CD8-positive, alpha-beta memory T cell (primary cell): ENCODE data around the gene TBL2. TPM values are rescaled to one million over a fixed set of nuclear protein-coding genes. Genes with fewer than 3 reads are reported as not detected.

ENCODE experiments used
- CTCF ChIA-PET: fragments of 350-600 bp; sonication (Branson Sonifier 250); formaldehyde crosslinking; loops from one replicate; lab custom pipeline; 2021; ENCODE audit warnings: antibody characterized with exemption; lab: Charles Lee
- POLR2A ChIA-PET: fragments of 350-600 bp; sonication (Branson Sonifier 250); formaldehyde crosslinking; loops from one replicate; lab custom pipeline; 2021; ENCODE audit warnings: antibody characterized with exemption; lab: Charles Lee
- DNase-seq, 5 donors: peaks; one replicate each; pipeline versions ENCODE4 v3.0.0 to v3.0.0-alpha.2; 2020 to 2022; ENCODE audit warnings: mixed read lengths in 1 of 5
- H3K27ac ChIP-seq: one replicate; pipeline ENCODE4 v1.7.0; 2013; ENCODE audit warnings: low read depth, mild to moderate bottlenecking, low read length, moderate library complexity
- H3K27me3 ChIP-seq: 2 replicates; pipeline ENCODE4 v1.7.0; 2013; ENCODE audit warnings: low read length, mild to moderate bottlenecking; ENCODE audit not compliant: insufficient read depth, poor library complexity, severe bottlenecking
- H3K36me3 ChIP-seq: 2 replicates; pipeline ENCODE4 v1.7.0; 2013; ENCODE audit warnings: mild to moderate bottlenecking, low read length, moderate library complexity; ENCODE audit not compliant: insufficient read depth
- H3K4me1 ChIP-seq: 2 replicates; pipeline ENCODE4 v1.7.0; 2013; ENCODE audit warnings: mild to moderate bottlenecking, low read length, moderate library complexity; ENCODE audit not compliant: insufficient read depth
- H3K4me3 ChIP-seq: 2 replicates; pipeline ENCODE4 v1.7.0; 2013; ENCODE audit warnings: mild to moderate bottlenecking, low read length
- H3K9me3 ChIP-seq: 2 replicates; pipeline ENCODE4 v1.7.0; 2013; ENCODE audit warnings: mild to moderate bottlenecking, low read length
- H3K27ac Mint-ChIP-seq, 8 donors: one replicate each; pipeline ENCODE4 v1.8.0; 2020 to 2021; ENCODE audit warnings: mixed read lengths in 8 of 8, mild to moderate bottlenecking in 6 of 8, inconsistent platforms in 3 of 8, moderate library complexity in 3 of 8
- H3K27me3 Mint-ChIP-seq, 2 donors: one replicate each; pipeline ENCODE4 v1.8.0; 2020 to 2021; ENCODE audit warnings: mixed read lengths in 2 of 2, mild to moderate bottlenecking in 1 of 2, moderate library complexity in 1 of 2
- H3K36me3 Mint-ChIP-seq, 3 donors: one replicate each; pipeline ENCODE4 v1.8.0; 2020 to 2021; ENCODE audit warnings: mixed read lengths in 3 of 3, inconsistent platforms in 1 of 3, mild to moderate bottlenecking in 1 of 3
- H3K4me1 Mint-ChIP-seq, 3 donors: one replicate each; pipeline ENCODE4 v1.8.0; 2020 to 2021; ENCODE audit warnings: mixed read lengths in 3 of 3, inconsistent platforms in 1 of 3, mild to moderate bottlenecking in 1 of 3
- H3K4me3 Mint-ChIP-seq, 7 donors: one replicate each; pipeline ENCODE4 v1.8.0; 2020 to 2021; ENCODE audit warnings: mixed read lengths in 7 of 7, mild to moderate bottlenecking in 6 of 7, moderate library complexity in 4 of 7, inconsistent platforms in 2 of 7
- H3K9me3 Mint-ChIP-seq, 5 donors: one replicate each; pipeline ENCODE4 v1.8.0; 2020 to 2022; ENCODE audit warnings: mixed read lengths in 5 of 5, mild to moderate bottlenecking in 3 of 5, moderate library complexity in 2 of 5, inconsistent platforms in 1 of 5
- polyA plus RNA-seq: library from polyadenylated mRNA; unstranded; fragments of 300-500 nt; fragmentation: Illumina TruSeq; gene quantifications from one replicate; pipeline ENCODE4 v1.2.3, GENCODE V29; 2021
- total RNA-seq, 2 experiments: library from RNA; stranded (reverse); gene quantifications; one replicate each; pipeline ENCODE4 v1.2.3, GENCODE V29; 2021

Gene TBL2
- total and polyA plus RNA-seq, 3 experiments from 2014 or later: 17.0 to 31.3 (median 29.1) TPM

GRCh38 chr7:73573276-73573675, 5.1 kb downstream of the TBL2 start:
- H3K9me3 Mint-ChIP-seq: no peaks in the 10 kb centered on the region
- H3K36me3 ChIP-seq: peaks cover 37% of the 10 kb centered on the region
- H3K4me3 ChIP-seq: no peak overlapping the region
- peak overlapping the region in 1 of 8 donors; percentile 50 for H3K27ac Mint-ChIP-seq
- H3K9me3 ChIP-seq: no peaks in the 10 kb centered on the region
- peaks cover 17% of the 10 kb centered on the region for H3K4me1 ChIP-seq
- ChIA-PET POLR2A (no interaction called here), CTCF (no interaction called here)
- H3K4me1 Mint-ChIP-seq: peaks cover 12 to 30% (median 25%) of the 10 kb centered on the region in 3 donors
- no peaks in the 10 kb centered on the region for H3K27me3 Mint-ChIP-seq
- H3K27ac ChIP-seq: no peak overlapping the region
- no peak overlapping the region for H3K4me3 Mint-ChIP-seq
- no peaks in the 10 kb centered on the region for H3K27me3 ChIP-seq
- no peak for DNase-seq
- H3K36me3 Mint-ChIP-seq: peaks cover 0 to 63% (median 7%) of the 10 kb centered on the region in 3 donors

GRCh38 chr7:73572767-73573186, 5.6 kb downstream of the TBL2 start:
- H3K4me3 Mint-ChIP-seq: peak overlapping the region in 1 of 7 donors; percentile 16
- H3K9me3 Mint-ChIP-seq: no peaks in the 10 kb centered on the region
- no peaks in the 10 kb centered on the region for H3K27me3 ChIP-seq
- peaks cover 19% of the 10 kb centered on the region for H3K4me1 ChIP-seq
- H3K4me1 Mint-ChIP-seq: peaks cover 11 to 28% (median 23%) of the 10 kb centered on the region in 3 donors
- H3K27ac ChIP-seq: no peak overlapping the region
- H3K4me3 ChIP-seq: no peak overlapping the region
- DNase-seq: no peak
- H3K27ac Mint-ChIP-seq: peak overlapping the region in 1 of 8 donors; percentile 36
- no peaks in the 10 kb centered on the region for H3K27me3 Mint-ChIP-seq
- H3K36me3 Mint-ChIP-seq: peaks cover 0 to 61% (median 7%) of the 10 kb centered on the region in 3 donors
- peaks cover 37% of the 10 kb centered on the region for H3K36me3 ChIP-seq
- ChIA-PET POLR2A (no interaction called here), CTCF (no interaction called here)
- no peaks in the 10 kb centered on the region for H3K9me3 ChIP-seq

GRCh38 chr7:73570977-73571376, 7.4 kb downstream of the TBL2 start:
- Mint-ChIP-seq H3K4me1 (peaks cover 13 to 24% (median 20%) of the 10 kb centered on the region in 3 donors), H3K9me3 (no peaks in the 10 kb centered on the region), H3K4me3 (no peak overlapping the region), H3K27me3 (peaks cover 0 to 1% of the 10 kb centered on the region in 2 donors), H3K27ac (peak overlapping the region in 4 of 8 donors; percentile 17 to 73 (median 50)), H3K36me3 (peaks cover 0 to 57% (median 6%) of the 10 kb centered on the region in 3 donors)
- Histone ChIP-seq H3K27me3 (no peaks in the 10 kb centered on the region), H3K9me3 (no peaks in the 10 kb centered on the region), H3K4me1 (peaks cover 13% of the 10 kb centered on the region), H3K36me3 (peaks cover 37% of the 10 kb centered on the region), H3K4me3 (no peak overlapping the region), H3K27ac (no peak overlapping the region)
- DNase-seq: no peak
- CTCF ChIA-PET: no interaction called here
- POLR2A ChIA-PET: interaction anchor here (0.6 kb wide), 1 partner anchor 111 kb away, joined by 3 read pairs; no protein-coding TSS in a partner anchor

- H3K9me3 ChIP-seq: no peaks in the 10 kb centered on the region
- Mint-ChIP-seq H3K4me3 (no peak overlapping the region), H3K36me3 (peaks cover 0 to 57% (median 6%) of the 10 kb centered on the region in 3 donors), H3K4me1 (peaks cover 17 to 29% (median 24%) of the 10 kb centered on the region in 3 donors), H3K27ac (no peak overlapping the region), H3K9me3 (no peaks in the 10 kb centered on the region), H3K27me3 (peaks cover 0 to 1% of the 10 kb centered on the region in 2 donors)
- no peak overlapping the region for H3K4me3 ChIP-seq
- H3K4me1 ChIP-seq: peaks cover 17% of the 10 kb centered on the region
- DNase-seq: no peak
- no peaks in the 10 kb centered on the region for H3K27me3 ChIP-seq
- no peak overlapping the region for H3K27ac ChIP-seq
- ChIA-PET CTCF (no interaction called here), POLR2A (no interaction called here)
- H3K36me3 ChIP-seq: peaks cover 37% of the 10 kb centered on the region
Measured at GRCh38 chr7:73570521-73570920, 7.9 kb downstream of the TBL2 start.

- Mint-ChIP-seq H3K27me3 (peaks cover 0 to 1% of the 10 kb centered on the region in 2 donors), H3K9me3 (no peaks in the 10 kb centered on the region), H3K4me3 (peak overlapping the region in 2 of 7 donors; percentile 3 to 33), H3K4me1 (peaks cover 17 to 25% (median 24%) of the 10 kb centered on the region in 3 donors), H3K36me3 (peaks cover 0 to 49% (median 3%) of the 10 kb centered on the region in 3 donors), H3K27ac (peak overlapping the region in 6 of 8 donors; percentile 9 to 90 (median 32))
- H3K27me3 ChIP-seq: no peaks in the 10 kb centered on the region
- H3K9me3 ChIP-seq: no peaks in the 10 kb centered on the region
- H3K36me3 ChIP-seq: peaks cover 29% of the 10 kb centered on the region
- no peak overlapping the region for H3K4me3 ChIP-seq
- H3K27ac ChIP-seq: no peak overlapping the region
- no peak for DNase-seq
- POLR2A ChIA-PET: no interaction called here
- peaks cover 18% of the 10 kb centered on the region for H3K4me1 ChIP-seq
- CTCF ChIA-PET: no interaction called here
Measured at GRCh38 chr7:73569042-73569608, 9.3 kb downstream of the TBL2 start.

GRCh38 chr7:73567846-73568685, 10.3 kb downstream of the TBL2 start:
- Histone ChIP-seq H3K36me3 (peaks cover 19% of the 10 kb centered on the region), H3K9me3 (no peaks in the 10 kb centered on the region), H3K27ac (no peak overlapping the region), H3K4me3 (no peak overlapping the region), H3K4me1 (peaks cover 18% of the 10 kb centered on the region), H3K27me3 (no peaks in the 10 kb centered on the region)
- Mint-ChIP-seq H3K27ac (peak overlapping the region in 5 of 8 donors; percentile 20 to 90 (median 68)), H3K4me1 (peaks cover 17 to 24% (median 19%) of the 10 kb centered on the region in 3 donors), H3K9me3 (no peaks in the 10 kb centered on the region), H3K4me3 (no peak overlapping the region), H3K36me3 (peaks cover 0 to 39% (median 3%) of the 10 kb centered on the region in 3 donors), H3K27me3 (peaks cover 0 to 1% of the 10 kb centered on the region in 2 donors)
- ChIA-PET POLR2A (no interaction called here), CTCF (interaction anchor here (1.9 kb wide), 1 partner anchor 11 kb away, joined by 6 read pairs; the partner anchor contains the start of gene TBL2)
- DNase-seq: no peak

- Histone ChIP-seq H3K27me3 (no peaks in the 10 kb centered on the region), H3K4me1 (peaks cover 18% of the 10 kb centered on the region), H3K27ac (no peak overlapping the region), H3K4me3 (no peak overlapping the region), H3K9me3 (no peaks in the 10 kb centered on the region), H3K36me3 (peaks cover 12% of the 10 kb centered on the region)
- peaks cover 0 to 1% of the 10 kb centered on the region in 2 donors for H3K27me3 Mint-ChIP-seq
- H3K27ac Mint-ChIP-seq: peak overlapping the region in 3 of 8 donors; percentile 4 to 77 (median 37)
- peaks cover 17 to 24% (median 19%) of the 10 kb centered on the region in 3 donors for H3K4me1 Mint-ChIP-seq
- no peak overlapping the region for H3K4me3 Mint-ChIP-seq
- ChIA-PET POLR2A (interaction anchor here (1.7 kb wide), 1 partner anchor 10 kb away, joined by 9 read pairs; the partner anchor contains the start of gene BCL7B), CTCF (interaction anchor here (1.9 kb wide), 1 partner anchor 12 kb away, joined by 6 read pairs; the partner anchor contains the start of gene TBL2)
- DNase-seq: no peak
- no peaks in the 10 kb centered on the region for H3K9me3 Mint-ChIP-seq
- peaks cover 0 to 29% (median 0%) of the 10 kb centered on the region in 3 donors for H3K36me3 Mint-ChIP-seq
Measured at GRCh38 chr7:73567140-73567539, 11.2 kb downstream of the TBL2 start.
